Measurements from ENCODE around the gene DNAJC17. TPM values are rescaled to one million over a fixed set of nuclear protein-coding genes. Genes with fewer than 3 reads are reported as not detected.

DNAJC17 gene
- total RNA-seq, 1 donor from 2014 or later: 55.6 TPM

GRCh38 chr15:40750885-40751284 lies 56.4 kb downstream of the DNAJC17 start:
- H3K36me3 Mint-ChIP-seq (ENCODE audit: low read depth, unreplicated experiment): peaks cover 26% of the 10 kb centered on the region
- H3K9me3 Mint-ChIP-seq (ENCODE audit: unreplicated experiment): no peaks in the 10 kb centered on the region
- no peak overlapping the region for H3K4me3 Mint-ChIP-seq (ENCODE audit: unreplicated experiment)
- H3K27me3 Mint-ChIP-seq (ENCODE audit: unreplicated experiment): peaks cover 7% of the 10 kb centered on the region
- H3K27ac Mint-ChIP-seq (ENCODE audit: unreplicated experiment): no peak overlapping the region
- DNase-seq (ENCODE audit: low spot score): no peak
- TF ChIP-seq CTCF (IDR thresholded peaks at IDR 0.05; ENCODE audit: unreplicated experiment): no peak
- peaks cover 6% of the 10 kb centered on the region for H3K4me1 Mint-ChIP-seq (ENCODE audit: unreplicated experiment)

- TF ChIP-seq CTCF (IDR thresholded peaks at IDR 0.05; ENCODE audit: unreplicated experiment): no peak
- Mint-ChIP-seq H3K27ac (ENCODE audit: unreplicated experiment) (no peak overlapping the region), H3K9me3 (ENCODE audit: unreplicated experiment) (no peaks in the 10 kb centered on the region), H3K27me3 (ENCODE audit: unreplicated experiment) (peaks cover 5% of the 10 kb centered on the region), H3K36me3 (ENCODE audit: low read depth, unreplicated experiment) (peaks cover 30% of the 10 kb centered on the region), H3K4me3 (ENCODE audit: unreplicated experiment) (no peak overlapping the region), H3K4me1 (ENCODE audit: unreplicated experiment) (peaks cover 5% of the 10 kb centered on the region)
- no peak for DNase-seq (ENCODE audit: low spot score)
Measured at GRCh38 chr15:40749151-40749630, 58.1 kb downstream of the DNAJC17 start.

- TF ChIP-seq CTCF (IDR thresholded peaks at IDR 0.05; ENCODE audit: unreplicated experiment): no peak
- no peak for DNase-seq (ENCODE audit: low spot score)
- Mint-ChIP-seq H3K36me3 (ENCODE audit: low read depth, unreplicated experiment) (peaks cover 25% of the 10 kb centered on the region), H3K4me1 (ENCODE audit: unreplicated experiment) (peaks cover 2% of the 10 kb centered on the region), H3K27ac (ENCODE audit: unreplicated experiment) (no peak overlapping the region), H3K9me3 (ENCODE audit: unreplicated experiment) (no peaks in the 10 kb centered on the region), H3K4me3 (ENCODE audit: unreplicated experiment) (no peak overlapping the region), H3K27me3 (ENCODE audit: unreplicated experiment) (peaks cover 3% of the 10 kb centered on the region)
Measured at GRCh38 chr15:40747685-40748631, 59.3 kb downstream of the DNAJC17 start.

GRCh38 chr15:40746916-40747418 lies 60.3 kb downstream of the DNAJC17 start:
- H3K27me3 Mint-ChIP-seq (ENCODE audit: unreplicated experiment): peaks cover 3% of the 10 kb centered on the region
- H3K4me1 Mint-ChIP-seq (ENCODE audit: unreplicated experiment): peaks cover 2% of the 10 kb centered on the region
- H3K36me3 Mint-ChIP-seq (ENCODE audit: low read depth, unreplicated experiment): peaks cover 24% of the 10 kb centered on the region

More at GRCh38 chr15:40746916-40747418, 60.3 kb downstream of the DNAJC17 start:
- no peak overlapping the region for H3K27ac Mint-ChIP-seq (ENCODE audit: unreplicated experiment)
- no peaks in the 10 kb centered on the region for H3K9me3 Mint-ChIP-seq (ENCODE audit: unreplicated experiment)
- DNase-seq (ENCODE audit: low spot score): no peak
- no peak overlapping the region for H3K4me3 Mint-ChIP-seq (ENCODE audit: unreplicated experiment)
- TF ChIP-seq CTCF (IDR thresholded peaks at IDR 0.05; ENCODE audit: unreplicated experiment): no peak
